ENCODE measurements around the gene NSFL1C. TPM values are rescaled to one million over a fixed set of nuclear protein-coding genes. Genes with fewer than 3 reads are reported as not detected.
"Not testable (repeated sequence)": the region's sequence is repeated elsewhere in the genome, so short reads cannot be mapped to it uniquely, and the experiment has no call there.

The NSFL1C gene
- total and polyA plus RNA-seq, 9 donors: 28.9 to 82.2 (median 70.3) TPM

- no peaks in the 10 kb centered on the region for H3K36me3 ChIP-seq (ENCODE audit: control insufficient read depth, insufficient read depth, low read length)
- peaks cover 4% of the 10 kb centered on the region for H3K9me3 ChIP-seq (replicated peaks; ENCODE audit: control insufficient read depth, low read depth, low read length)
- no peak overlapping the region for H3K4me3 ChIP-seq (ENCODE audit: low read length)
- no peaks in the 10 kb centered on the region for H3K4me1 ChIP-seq (ENCODE audit: control insufficient read depth, insufficient read depth, low read length)
- H3K27me3 ChIP-seq (ENCODE audit: control insufficient read depth, insufficient read depth, low read length): peaks cover 11% of the 10 kb centered on the region
- no peak overlapping the region for H3K27ac ChIP-seq (ENCODE audit: low read length)
- DNase-seq: no peak
These were observed 48.9 kb downstream of the NSFL1C start for GRCh38 chr20:1417790-1418189.

DNA sequence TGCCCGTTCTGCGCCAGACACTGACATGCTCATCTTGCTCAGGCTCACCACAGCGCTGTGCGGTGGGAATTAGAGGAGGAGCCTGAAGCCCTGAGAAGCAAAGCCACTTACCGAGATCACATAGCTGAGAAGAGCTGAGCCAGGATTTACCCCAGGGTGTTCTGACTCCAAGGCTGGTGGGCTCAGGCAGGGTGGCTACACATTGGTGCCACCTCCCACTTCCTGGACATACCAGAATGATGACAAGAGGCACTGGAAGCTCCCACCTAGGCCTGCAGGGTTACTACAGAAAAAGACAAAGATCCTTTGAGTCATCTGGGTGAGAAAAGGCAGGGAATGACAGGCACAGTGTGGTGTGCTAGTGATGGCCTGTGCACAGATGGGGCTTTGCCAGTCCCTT, 49.4 kb downstream of the NSFL1C start:
- Histone ChIP-seq H3K9me3 (replicated peaks; ENCODE audit: control insufficient read depth, low read depth, low read length) (peaks cover 4% of the 10 kb centered on the region), H3K36me3 (ENCODE audit: control insufficient read depth, insufficient read depth, low read length) (no peaks in the 10 kb centered on the region), H3K4me3 (ENCODE audit: low read length) (no peak overlapping the region), H3K27me3 (ENCODE audit: control insufficient read depth, insufficient read depth, low read length) (peaks cover 11% of the 10 kb centered on the region), H3K27ac (ENCODE audit: low read length) (no peak overlapping the region), H3K4me1 (ENCODE audit: control insufficient read depth, insufficient read depth, low read length) (no peaks in the 10 kb centered on the region)
- DNase-seq: no peak
- 47% methylated on average over 5 of the region's 5 CpGs for WGBS (ENCODE audit: insufficient coverage)

GRCh38 chr20:1415667-1416468, 50.8 kb downstream of the NSFL1C start:
- Histone ChIP-seq H3K4me3 (ENCODE audit: low read length) (no peak overlapping the region), H3K27me3 (ENCODE audit: control insufficient read depth, insufficient read depth, low read length) (peaks cover 11% of the 10 kb centered on the region), H3K36me3 (ENCODE audit: control insufficient read depth, insufficient read depth, low read length) (no peaks in the 10 kb centered on the region), H3K9me3 (replicated peaks; ENCODE audit: control insufficient read depth, low read depth, low read length) (peaks cover 3% of the 10 kb centered on the region), H3K27ac (ENCODE audit: low read length) (no peak overlapping the region), H3K4me1 (ENCODE audit: control insufficient read depth, insufficient read depth, low read length) (no peaks in the 10 kb centered on the region)
- no peak for DNase-seq
- WGBS (ENCODE audit: insufficient coverage): 64% methylated on average over 6 of the region's 8 CpGs

- Histone ChIP-seq H3K4me1 (ENCODE audit: control insufficient read depth, insufficient read depth, low read length) (no peaks in the 10 kb centered on the region), H3K36me3 (ENCODE audit: control insufficient read depth, insufficient read depth, low read length) (no peaks in the 10 kb centered on the region), H3K4me3 (ENCODE audit: low read length) (no peak overlapping the region), H3K27ac (ENCODE audit: low read length) (no peak overlapping the region), H3K9me3 (replicated peaks; ENCODE audit: control insufficient read depth, low read depth, low read length) (no peaks in the 10 kb centered on the region), H3K27me3 (ENCODE audit: control insufficient read depth, insufficient read depth, low read length) (peaks cover 11% of the 10 kb centered on the region)
- WGBS (ENCODE audit: insufficient coverage): 80% methylated on average over 1 of the region's 4 CpGs
- no peak for DNase-seq
These were observed 51.7 kb downstream of the NSFL1C start for GRCh38 chr20:1414982-1415381.

DNA sequence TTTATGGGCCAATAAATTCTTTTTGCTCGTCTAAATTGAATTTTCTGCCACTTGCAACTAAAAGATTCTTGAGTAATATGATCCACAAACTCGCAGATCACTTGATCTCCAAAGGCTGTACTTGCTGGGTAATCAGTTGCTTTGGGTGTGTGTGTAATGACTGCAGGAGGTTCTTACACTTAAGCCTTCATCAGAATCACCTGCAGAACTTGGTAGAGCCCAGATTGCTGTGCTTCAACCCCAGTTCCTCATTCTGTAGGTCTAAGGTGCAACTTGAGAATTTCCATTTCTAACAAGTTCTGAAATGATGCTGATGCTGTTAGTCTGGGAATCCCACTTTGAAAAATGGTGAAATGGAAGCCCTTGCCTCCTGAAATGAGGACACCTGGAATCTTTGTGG, 60.8 kb downstream of the NSFL1C start:
- no peak overlapping the region for H3K27ac ChIP-seq (ENCODE audit: low read length)
- no peaks in the 10 kb centered on the region for H3K36me3 ChIP-seq (ENCODE audit: control insufficient read depth, insufficient read depth, low read length)
- no CpG with 5 or more reads among the region's 2 CpGs for WGBS (ENCODE audit: insufficient coverage)
- DNase-seq: no peak
- no peaks in the 10 kb centered on the region for H3K9me3 ChIP-seq (replicated peaks; ENCODE audit: control insufficient read depth, low read depth, low read length)
- H3K4me1 ChIP-seq (ENCODE audit: control insufficient read depth, insufficient read depth, low read length): no peaks in the 10 kb centered on the region
- no peak overlapping the region for H3K4me3 ChIP-seq (ENCODE audit: low read length)
- H3K27me3 ChIP-seq (ENCODE audit: control insufficient read depth, insufficient read depth, low read length): peaks cover 11% of the 10 kb centered on the region

- H3K4me3 ChIP-seq (ENCODE audit: low read length): no peak overlapping the region
- no peak for DNase-seq
- no CpG with 5 or more reads among the region's 1 CpG for WGBS (ENCODE audit: insufficient coverage)
- no peak overlapping the region for H3K27ac ChIP-seq (ENCODE audit: low read length)
- H3K4me1 ChIP-seq (ENCODE audit: control insufficient read depth, insufficient read depth, low read length): no peaks in the 10 kb centered on the region
- H3K9me3 ChIP-seq (replicated peaks; ENCODE audit: control insufficient read depth, low read depth, low read length): no peaks in the 10 kb centered on the region
- no peaks in the 10 kb centered on the region for H3K36me3 ChIP-seq (ENCODE audit: control insufficient read depth, insufficient read depth, low read length)
- H3K27me3 ChIP-seq (ENCODE audit: control insufficient read depth, insufficient read depth, low read length): peaks cover 16% of the 10 kb centered on the region
These were observed 63.0 kb downstream of the NSFL1C start for GRCh38 chr20:1403624-1404023.

GRCh38 chr20:1402149-1402548, 64.5 kb downstream of the NSFL1C start:
- H3K4me1 ChIP-seq (ENCODE audit: control insufficient read depth, insufficient read depth, low read length): no peaks in the 10 kb centered on the region
- no peak for DNase-seq
- H3K27ac ChIP-seq (ENCODE audit: low read length): no peak overlapping the region
- H3K4me3 ChIP-seq (ENCODE audit: low read length): no peak overlapping the region
- H3K9me3 ChIP-seq (replicated peaks; ENCODE audit: control insufficient read depth, low read depth, low read length): no peaks in the 10 kb centered on the region
- H3K27me3 ChIP-seq (ENCODE audit: control insufficient read depth, insufficient read depth, low read length): peaks cover 19% of the 10 kb centered on the region
- no peaks in the 10 kb centered on the region for H3K36me3 ChIP-seq (ENCODE audit: control insufficient read depth, insufficient read depth, low read length)
- WGBS (ENCODE audit: insufficient coverage): 62% methylated on average over 5 of the region's 7 CpGs

- Histone ChIP-seq H3K27ac (ENCODE audit: low read length) (no peak overlapping the region), H3K36me3 (ENCODE audit: control insufficient read depth, insufficient read depth, low read length) (no peaks in the 10 kb centered on the region), H3K4me1 (ENCODE audit: control insufficient read depth, insufficient read depth, low read length) (no peaks in the 10 kb centered on the region), H3K4me3 (ENCODE audit: low read length) (no peak overlapping the region), H3K9me3 (replicated peaks; ENCODE audit: control insufficient read depth, low read depth, low read length) (no peaks in the 10 kb centered on the region), H3K27me3 (ENCODE audit: control insufficient read depth, insufficient read depth, low read length) (peaks cover 25% of the 10 kb centered on the region)
- no peak for DNase-seq
- 59% methylated on average over 3 of the region's 3 CpGs for WGBS (ENCODE audit: insufficient coverage)
These were observed 65.2 kb downstream of the NSFL1C start for GRCh38 chr20:1401451-1401907.

DNA sequence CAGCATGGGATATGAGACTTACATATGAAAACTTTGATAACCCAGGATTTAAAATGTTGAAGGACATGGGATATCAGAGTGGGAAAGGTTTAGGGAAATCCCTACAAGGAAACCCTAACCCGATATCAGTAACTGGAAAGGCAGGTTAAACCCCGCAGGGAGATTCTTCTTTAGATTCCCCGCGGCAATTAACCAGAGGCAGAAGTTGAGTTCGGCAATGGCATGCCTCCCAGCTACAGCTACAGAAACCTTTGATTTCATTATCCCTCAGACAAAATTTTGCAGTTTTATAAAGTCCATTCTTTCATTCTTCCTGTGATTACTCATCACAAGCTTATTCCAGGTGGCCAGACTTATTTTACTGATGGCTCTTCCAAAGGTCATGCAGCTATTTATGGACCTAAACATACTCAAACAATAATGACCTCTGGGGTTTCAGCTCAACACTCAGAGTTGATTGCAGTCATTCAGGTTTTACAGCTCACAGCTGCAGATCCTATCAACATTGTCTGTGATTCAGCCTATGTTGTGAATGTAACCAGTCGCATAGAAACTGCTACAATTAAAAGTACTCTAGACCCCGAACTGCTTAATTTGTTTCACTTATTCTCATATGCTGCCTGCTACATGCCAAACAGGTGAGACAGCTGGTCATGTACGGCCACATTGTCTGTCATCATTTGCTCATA, 66.8 kb downstream of the NSFL1C start:
- DNase-seq: peak; percentile 85
- H3K36me3 ChIP-seq (ENCODE audit: control insufficient read depth, insufficient read depth, low read length); H3K9me3 ChIP-seq (replicated peaks; ENCODE audit: control insufficient read depth, low read depth, low read length); H3K4me3 ChIP-seq (ENCODE audit: low read length); H3K4me1 ChIP-seq (ENCODE audit: control insufficient read depth, insufficient read depth, low read length): not testable (repeated sequence)
- peak overlapping the region; percentile 69 for H3K27ac ChIP-seq (ENCODE audit: low read length)
- WGBS (ENCODE audit: insufficient coverage): 21% methylated on average over 6 of the region's 8 CpGs
- peaks cover 33% of the 10 kb centered on the region for H3K27me3 ChIP-seq (ENCODE audit: control insufficient read depth, insufficient read depth, low read length)

DNA sequence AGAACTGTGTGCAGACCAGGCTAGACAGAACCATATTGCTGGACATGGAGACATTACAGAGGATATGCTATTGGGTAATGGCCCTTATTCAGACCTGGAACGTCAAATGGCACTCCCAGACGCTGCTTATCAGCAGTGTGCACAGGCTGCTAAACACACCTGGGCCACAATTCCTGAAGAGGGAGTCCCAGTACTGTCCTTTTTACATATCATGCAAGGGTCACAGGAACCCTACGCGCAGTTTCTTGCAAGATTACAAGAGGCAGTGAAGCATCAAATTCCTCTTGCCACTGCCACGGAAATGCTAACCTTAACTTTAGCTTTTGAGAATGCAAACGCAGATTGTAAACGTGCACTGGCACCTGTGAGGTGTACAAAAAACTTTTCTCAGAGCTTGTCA, 68.5 kb downstream of the NSFL1C start:
- H3K27ac ChIP-seq (ENCODE audit: low read length); DNase-seq; H3K36me3 ChIP-seq (ENCODE audit: control insufficient read depth, insufficient read depth, low read length); H3K4me3 ChIP-seq (ENCODE audit: low read length); H3K9me3 ChIP-seq (replicated peaks; ENCODE audit: control insufficient read depth, low read depth, low read length); H3K4me1 ChIP-seq (ENCODE audit: control insufficient read depth, insufficient read depth, low read length): not testable (repeated sequence)
- H3K27me3 ChIP-seq (ENCODE audit: control insufficient read depth, insufficient read depth, low read length): peaks cover 38% of the 10 kb centered on the region
- 50% methylated on average over 7 of the region's 7 CpGs for WGBS (ENCODE audit: insufficient coverage)

Data from muscle of leg (tissue), 11 donors.